Sigmoid colon (tissue), 7 donors: ENCODE data around the gene TPSB2. TPM values are rescaled to one million over a fixed set of nuclear protein-coding genes. Genes with fewer than 3 reads are reported as not detected.
"Not testable (repeated sequence)": the region's sequence is repeated elsewhere in the genome, so short reads cannot be mapped to it uniquely, and the experiment has no call there.

Experiments
- DNase-seq: peaks from one replicate; pipeline ENCODE4 v3.0.0-alpha.2; 2019
- H3K27ac ChIP-seq, 4 donors: fragments of 200-600 bp; sonication (generic); one replicate each; pipeline ENCODE4 v1.5.1; 2016 to 2019; ENCODE audit warnings: mild to moderate bottlenecking in 1 of 4
- H3K27me3 ChIP-seq, 3 donors: fragments of 200-600 bp; sonication (generic); one replicate each; pipeline ENCODE4 v1.5.1; 2019; ENCODE audit warnings: mild to moderate bottlenecking in 1 of 3
- H3K36me3 ChIP-seq, 4 donors: fragments of 200-600 bp; sonication (generic); one replicate each; pipeline ENCODE4 v1.5.1; 2016 to 2019
- H3K4me1 ChIP-seq, 4 donors: fragments of 200-600 bp; sonication (generic); one replicate each; pipeline ENCODE4 v1.5.1; 2017 to 2019
- H3K4me3 ChIP-seq, 4 donors: fragments of 200-600 bp; sonication (generic); one replicate each; pipeline ENCODE4 v1.5.1; 2017 to 2019; ENCODE audit warnings: mild to moderate bottlenecking in 2 of 4, moderate library complexity in 1 of 4
- H3K9me3 ChIP-seq, 4 donors: fragments of 200-600 bp in 3 of 4; sonication (generic) in 3 of 4; one replicate each; pipeline versions ENCODE4 v1.5.1 to v1.6.1; 2013 to 2019
- EP300 ChIP-seq, 4 donors: sonication (generic); formaldehyde crosslinking; IDR thresholded peaks; one replicate each; pipeline ENCODE4 v1.6.1; 2017; ENCODE audit warnings: antibody characterized with exemption in 4 of 4
- POLR2A ChIP-seq, 2 donors: fragments of 450-650 bp; IDR thresholded peaks; one replicate each; pipeline ENCODE4 v1.6.1; 2016; ENCODE audit warnings: antibody characterized with exemption in 2 of 2, mild to moderate bottlenecking in 2 of 2, moderate library complexity in 2 of 2
- POLR2AphosphoS5 ChIP-seq, 4 donors: sonication (generic); formaldehyde crosslinking; IDR thresholded peaks; one replicate each; pipeline ENCODE4 v1.6.1; 2017; ENCODE audit warnings: antibody characterized with exemption in 4 of 4
- WGBS, 2 donors: extraction: QIAGEN DNeasy Blood & Tissue Kit; methylation state at CpG; one replicate each; pipeline ENCODE4 v1.1.7; 2013; 5-methylcytosine and 5-hydroxymethylcytosine counted together
- intact Hi-C: fragments of 100-400 bp; cut with DNase I; formaldehyde crosslinking; loops from one replicate; pipeline ENCODE4 v1.15.1; 2023
- polyA plus RNA-seq, 3 donors: library from polyadenylated mRNA; stranded (reverse); fragments of 200-250 nt; gene quantifications; one replicate each; pipeline ENCODE4 v1.2.3, GENCODE V29; 2013
- total RNA-seq, 4 donors: library from RNA; depleted of rRNA; stranded (reverse); fragments of >200 nt; gene quantifications; one replicate each; pipeline ENCODE4 v1.1.0, GENCODE V29; 2016
- TF ChIP-seq, protein P1 (sequence below), 4 experiments: fragments of 450-650 bp in 3 of 4; fragments of 200-600 bp in 1 of 4; IDR thresholded peaks; one replicate each; pipeline ENCODE4 v1.5.1; 2016 to 2019; ENCODE audit warnings: antibody characterized with exemption in 4 of 4, mild to moderate bottlenecking in 3 of 4, moderate library complexity in 2 of 4
- donor health status: healthy with polysubstance abuse.
- donor health status: Bipolar disorder and iron deficiency.
- donor health status: healthy.

TPSB2 gene
- total and polyA plus RNA-seq, 7 donors: 7.9 to 182 (median 13.3) TPM

DNA sequence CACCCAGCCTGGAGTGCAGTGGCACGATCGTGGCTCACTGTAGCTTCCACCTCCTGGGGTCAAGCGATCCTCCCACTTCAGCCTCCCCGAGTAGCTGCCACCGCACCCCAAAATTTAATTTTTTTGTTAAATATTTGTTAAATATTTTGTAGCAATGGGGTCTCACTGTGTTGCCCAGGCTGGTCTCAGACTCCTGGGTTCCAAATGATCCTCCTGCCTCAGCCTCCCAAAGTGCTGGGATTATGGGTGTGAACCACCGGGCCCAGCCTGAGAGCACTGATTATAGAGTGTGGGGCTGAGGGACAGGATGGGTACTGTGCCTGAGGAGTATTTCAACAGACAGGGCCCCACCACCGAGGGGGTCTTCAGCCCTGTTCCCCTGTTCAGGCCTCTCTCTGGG lies 40.5 kb downstream of the TPSB2 start:
- Histone ChIP-seq H3K9me3 (no peaks in the 10 kb centered on the region), H3K36me3 (peaks cover 0 to 6% (median 2%) of the 10 kb centered on the region in 4 donors), H3K27me3 (no peaks in the 10 kb centered on the region), H3K4me1 (peaks cover 0 to 68% (median 58%) of the 10 kb centered on the region in 4 donors), H3K27ac (peak overlapping the region; percentile 8 to 90 (median 68)), H3K4me3 (no peak overlapping the region)
- WGBS, 2 donors: 68 to 72% methylated on average over 7 of the region's 7 CpGs
- TF ChIP-seq POLR2A (IDR thresholded peaks at IDR 0.05): no peak
- TF ChIP-seq, protein P1, sequence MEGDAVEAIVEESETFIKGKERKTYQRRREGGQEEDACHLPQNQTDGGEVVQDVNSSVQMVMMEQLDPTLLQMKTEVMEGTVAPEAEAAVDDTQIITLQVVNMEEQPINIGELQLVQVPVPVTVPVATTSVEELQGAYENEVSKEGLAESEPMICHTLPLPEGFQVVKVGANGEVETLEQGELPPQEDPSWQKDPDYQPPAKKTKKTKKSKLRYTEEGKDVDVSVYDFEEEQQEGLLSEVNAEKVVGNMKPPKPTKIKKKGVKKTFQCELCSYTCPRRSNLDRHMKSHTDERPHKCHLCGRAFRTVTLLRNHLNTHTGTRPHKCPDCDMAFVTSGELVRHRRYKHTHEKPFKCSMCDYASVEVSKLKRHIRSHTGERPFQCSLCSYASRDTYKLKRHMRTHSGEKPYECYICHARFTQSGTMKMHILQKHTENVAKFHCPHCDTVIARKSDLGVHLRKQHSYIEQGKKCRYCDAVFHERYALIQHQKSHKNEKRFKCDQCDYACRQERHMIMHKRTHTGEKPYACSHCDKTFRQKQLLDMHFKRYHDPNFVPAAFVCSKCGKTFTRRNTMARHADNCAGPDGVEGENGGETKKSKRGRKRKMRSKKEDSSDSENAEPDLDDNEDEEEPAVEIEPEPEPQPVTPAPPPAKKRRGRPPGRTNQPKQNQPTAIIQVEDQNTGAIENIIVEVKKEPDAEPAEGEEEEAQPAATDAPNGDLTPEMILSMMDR (IDR thresholded peaks at IDR 0.05): no peak
- TF ChIP-seq EP300 (IDR thresholded peaks at IDR 0.05): no peak
- no peak for TF ChIP-seq POLR2AphosphoS5 (IDR thresholded peaks at IDR 0.05)
- DNase-seq: no peak
- intact Hi-C loops: no loop called here

DNA sequence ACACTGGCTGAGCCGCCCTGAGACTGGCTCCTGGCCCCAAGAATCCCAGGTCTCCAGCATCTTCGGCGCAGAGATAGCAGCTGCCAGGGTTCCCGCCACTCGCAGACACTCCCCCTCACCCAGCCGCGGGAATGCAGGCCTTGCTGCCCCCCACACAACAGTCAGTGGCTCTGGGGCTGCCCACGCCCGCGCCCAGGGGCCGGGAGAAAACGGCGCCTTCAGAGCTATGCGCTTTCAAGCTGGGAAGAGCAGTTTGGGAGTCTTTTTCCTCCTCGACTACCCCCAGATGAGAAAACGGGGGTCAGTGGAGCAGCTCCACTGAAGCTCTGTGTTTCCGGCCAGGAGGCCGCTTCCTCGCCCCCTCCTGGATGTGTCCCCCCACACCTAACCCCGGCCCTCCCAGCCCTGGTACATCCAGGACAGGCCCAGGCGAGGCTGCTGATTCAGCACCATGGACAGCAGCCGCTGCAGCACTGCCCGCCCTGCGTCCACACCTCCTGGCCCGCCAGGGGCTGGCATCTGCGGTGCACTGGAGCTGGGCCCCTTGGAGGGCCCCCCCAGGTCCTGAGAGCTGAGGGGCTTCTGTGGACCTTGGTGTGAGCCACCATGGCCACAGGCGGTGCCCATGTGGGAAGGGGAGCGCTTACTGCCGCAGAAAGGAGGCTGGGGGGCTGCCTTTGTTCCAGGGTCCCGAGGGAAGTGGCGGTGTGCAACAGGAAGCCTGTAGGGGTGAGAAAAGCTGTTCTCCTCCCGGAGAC lies 41.4 kb downstream of the TPSB2 start:
- intact Hi-C loops: no loop called here
- Histone ChIP-seq H3K27ac (peak overlapping the region in 3 of 4 donors; percentile 43 to 87 (median 67)), H3K4me3 (no peak overlapping the region), H3K9me3 (no peaks in the 10 kb centered on the region), H3K36me3 (peaks cover 0 to 6% (median 2%) of the 10 kb centered on the region in 4 donors), H3K27me3 (no peaks in the 10 kb centered on the region), H3K4me1 (peaks cover 0 to 68% (median 58%) of the 10 kb centered on the region in 4 donors)
- 43 to 50% methylated on average over 32 of the region's 32 CpGs for WGBS, 2 donors
- peak; percentile 82 for DNase-seq
- TF ChIP-seq EP300 (IDR thresholded peaks at IDR 0.05) (no peak), POLR2AphosphoS5 (IDR thresholded peaks at IDR 0.05) (peak in 1 of 4 donors; percentile 10), POLR2A (IDR thresholded peaks at IDR 0.05) (no peak)
- TF ChIP-seq, protein P1 (IDR thresholded peaks at IDR 0.05): peak in 2 of 4 experiments; percentile 7 to 37

DNA sequence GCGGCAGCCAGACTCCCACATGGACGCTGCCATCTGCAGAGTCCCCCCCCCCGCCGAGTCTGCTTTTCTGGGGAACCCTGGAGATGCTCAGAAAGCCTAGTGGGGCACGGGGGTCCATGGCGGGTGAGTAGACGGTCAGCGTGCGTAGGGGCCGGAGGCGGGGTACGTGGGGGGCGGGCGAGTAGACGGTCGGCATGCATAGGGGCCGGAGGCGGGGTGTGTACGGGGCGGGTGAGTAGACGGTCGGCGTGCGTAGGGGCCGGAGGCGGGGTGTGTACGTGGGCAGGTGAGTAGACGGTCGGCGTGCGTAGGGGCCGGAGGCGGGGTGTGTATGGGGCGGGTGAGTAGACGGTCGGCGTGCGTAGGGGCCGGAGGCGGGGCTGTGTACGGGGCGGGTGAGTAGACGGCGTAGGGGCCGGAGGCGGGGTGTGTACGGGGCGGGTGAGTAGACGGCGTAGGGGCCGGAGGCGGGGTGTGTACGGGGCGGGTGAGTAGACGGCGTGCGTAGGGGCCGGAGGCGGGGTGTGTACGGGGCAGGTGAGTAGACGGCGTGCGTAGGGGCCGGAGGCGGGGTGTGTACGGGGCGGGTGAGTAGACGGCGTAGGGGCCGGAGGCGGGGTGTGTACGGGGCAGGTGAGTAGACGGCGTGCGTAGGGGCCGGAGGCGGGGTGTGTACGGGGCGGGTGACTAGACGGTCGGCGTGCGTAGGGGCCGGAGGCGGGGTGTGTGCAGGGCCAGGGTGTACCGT lies 44.4 kb downstream of the TPSB2 start:
- H3K4me1 ChIP-seq: peaks cover 0 to 74% (median 61%) of the 10 kb centered on the region in 4 donors
- H3K4me3 ChIP-seq: not testable (repeated sequence)

DNA sequence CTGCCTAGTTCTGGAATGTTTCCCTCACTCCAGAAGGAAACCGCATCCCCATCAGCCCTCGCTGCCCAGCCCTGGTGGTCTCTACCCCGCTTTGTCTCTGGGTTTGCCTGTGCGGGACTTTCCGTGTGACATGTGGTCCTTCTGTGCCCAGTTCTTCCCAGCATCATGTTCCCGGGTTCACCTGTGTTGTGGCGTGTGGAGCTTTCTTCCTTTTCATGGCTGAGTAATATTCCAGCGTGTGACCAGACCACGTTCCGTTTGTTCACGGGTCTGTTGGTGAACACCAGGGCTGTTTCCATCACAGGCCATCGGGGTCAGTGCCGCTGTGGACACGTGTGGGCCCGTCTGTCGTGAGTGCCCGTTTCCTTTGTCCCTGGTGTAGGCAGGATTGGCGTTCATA lies 45.0 kb downstream of the TPSB2 start:
- intact Hi-C loops: no loop called here
- 96% methylated on average over 18 of the region's 18 CpGs for WGBS, 2 donors
- peaks cover 0 to 6% (median 2%) of the 10 kb centered on the region in 4 donors for H3K36me3 ChIP-seq
- H3K27ac ChIP-seq: peak overlapping the region; percentile 89 to 98 (median 96)
- H3K27me3 ChIP-seq: no peaks in the 10 kb centered on the region
- H3K4me1 ChIP-seq: peaks cover 0 to 74% (median 61%) of the 10 kb centered on the region in 4 donors
- TF ChIP-seq POLR2A (IDR thresholded peaks at IDR 0.05) (no peak), EP300 (IDR thresholded peaks at IDR 0.05) (no peak), POLR2AphosphoS5 (IDR thresholded peaks at IDR 0.05) (peak in 1 of 4 donors; percentile 15)
- H3K9me3 ChIP-seq: no peaks in the 10 kb centered on the region
- H3K4me3 ChIP-seq: no peak overlapping the region
- DNase-seq: no peak

More for the DNA sequence above, 44.4 kb downstream of the TPSB2 start:
- peak overlapping the region; percentile 89 to 98 (median 96) for H3K27ac ChIP-seq
- H3K36me3 ChIP-seq, DNase-seq, H3K27me3 ChIP-seq, H3K9me3 ChIP-seq, intact Hi-C loops: not testable (repeated sequence)
- WGBS, 2 donors: 83 to 92% methylated on average over 74 to 86 of the region's 86 CpGs

DNA sequence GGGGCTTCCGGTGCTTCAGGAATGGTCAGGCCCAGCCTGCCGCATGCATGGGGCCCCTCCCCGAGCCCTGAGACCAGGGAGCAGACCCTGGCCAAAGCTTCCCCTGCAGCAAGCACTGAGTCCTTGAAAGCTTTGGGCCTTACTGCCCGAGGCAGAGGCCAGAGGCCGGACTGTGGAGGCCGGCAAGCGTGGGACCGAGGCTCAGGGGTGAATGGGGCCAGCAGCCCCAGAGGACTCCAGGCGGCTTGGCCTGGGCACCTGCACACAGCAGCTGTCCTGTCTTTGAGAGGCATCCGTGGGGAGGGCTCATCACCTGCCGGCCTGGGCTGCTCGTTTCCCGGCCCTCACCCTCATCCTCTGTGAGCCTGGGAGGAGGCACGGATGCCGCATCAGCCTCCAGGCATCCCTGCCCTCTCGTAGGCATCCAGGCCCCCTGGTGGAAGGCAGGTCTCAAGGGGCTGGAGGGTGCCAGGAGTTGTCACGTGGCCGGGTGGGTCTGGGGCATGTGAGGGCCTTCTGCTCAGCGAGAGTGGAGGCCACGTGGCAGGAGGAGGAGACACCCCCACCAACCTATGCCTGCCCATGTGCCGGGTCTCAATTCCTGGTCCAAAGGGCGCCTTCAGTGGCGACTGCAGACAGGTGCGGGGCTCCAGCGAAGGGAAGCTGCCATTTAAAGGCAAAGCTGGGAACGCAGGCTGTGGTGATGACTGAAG lies 45.7 kb downstream of the TPSB2 start:
- peak overlapping the region; percentile 89 to 98 (median 96) for H3K27ac ChIP-seq
- peaks cover 0 to 76% (median 64%) of the 10 kb centered on the region in 4 donors for H3K4me1 ChIP-seq
- H3K36me3 ChIP-seq: peaks cover 0 to 6% (median 2%) of the 10 kb centered on the region in 4 donors
- intact Hi-C loops: no loop called here
- H3K9me3 ChIP-seq: no peaks in the 10 kb centered on the region
- TF ChIP-seq, protein P1 (IDR thresholded peaks at IDR 0.05): peak; percentile 12 to 60 (median 44)
- TF ChIP-seq EP300 (IDR thresholded peaks at IDR 0.05) (peak in 1 of 4 donors; percentile 68), POLR2A (IDR thresholded peaks at IDR 0.05) (no peak), POLR2AphosphoS5 (IDR thresholded peaks at IDR 0.05) (peak in 3 of 4 donors; percentile 53 to 64 (median 57))
- no peak overlapping the region for H3K4me3 ChIP-seq
- WGBS, 2 donors: 68 to 80% methylated on average over 26 of the region's 26 CpGs
- DNase-seq: peak; percentile 86
- no peaks in the 10 kb centered on the region for H3K27me3 ChIP-seq
